ENCODE data around the gene DCUN1D5.

The DCUN1D5 gene

DNA sequence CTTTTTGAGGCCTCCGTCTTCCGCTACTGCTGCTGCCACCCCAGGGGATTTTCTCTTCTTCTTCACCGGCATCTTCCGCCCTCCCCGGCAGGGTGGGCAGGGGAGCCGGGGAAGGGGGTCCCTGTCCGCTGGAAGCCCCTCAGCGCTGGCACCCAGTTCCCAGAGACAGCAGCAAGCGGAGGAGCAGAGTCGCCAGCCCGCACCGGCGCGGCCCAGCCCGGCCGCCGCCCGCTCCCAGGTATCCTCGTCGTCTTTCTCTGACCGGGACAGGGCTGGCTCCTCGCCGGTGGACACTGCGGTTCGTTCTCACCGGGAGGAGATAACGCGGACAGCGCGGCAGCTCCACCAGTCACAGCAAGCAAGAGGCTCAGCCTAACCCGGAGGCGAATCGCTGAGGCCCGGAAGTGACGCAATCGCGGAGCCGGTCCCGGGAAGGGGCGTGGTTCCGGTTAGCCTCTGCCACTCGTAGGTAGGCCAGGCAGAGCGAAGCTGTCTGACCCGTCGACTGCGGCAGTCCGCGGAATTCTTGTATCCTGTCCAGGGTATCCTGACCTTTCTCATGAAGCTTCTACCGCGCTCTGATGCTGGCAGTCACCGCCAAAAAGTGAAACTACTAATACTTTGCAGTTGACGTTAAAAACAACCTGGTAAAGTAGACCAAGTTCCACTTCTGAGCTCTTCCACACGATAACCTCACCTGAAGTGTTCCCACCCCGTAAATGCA is at the start of gene DCUN1D5:
Gene DCUN1D5, minus strand, starts transcription at position 360 of the 724 bp plus-strand sequence. Its CDS starts 288 bp downstream, at position 72.
- in situ Hi-C loops (cut with HindIII; ENCODE audit: low pct_unique_long_range_greater_than_20kb, low sequenced_read_pairs), result no loop called here
- DNase-seq (ENCODE audit: low read depth in 1 of 2, low spot score in 1 of 2), result peak; percentile 95 to 98
- TF ChIP-seq JUND (IDR thresholded peaks at IDR 0.05; ENCODE audit: low read depth), result no peak

DNA sequence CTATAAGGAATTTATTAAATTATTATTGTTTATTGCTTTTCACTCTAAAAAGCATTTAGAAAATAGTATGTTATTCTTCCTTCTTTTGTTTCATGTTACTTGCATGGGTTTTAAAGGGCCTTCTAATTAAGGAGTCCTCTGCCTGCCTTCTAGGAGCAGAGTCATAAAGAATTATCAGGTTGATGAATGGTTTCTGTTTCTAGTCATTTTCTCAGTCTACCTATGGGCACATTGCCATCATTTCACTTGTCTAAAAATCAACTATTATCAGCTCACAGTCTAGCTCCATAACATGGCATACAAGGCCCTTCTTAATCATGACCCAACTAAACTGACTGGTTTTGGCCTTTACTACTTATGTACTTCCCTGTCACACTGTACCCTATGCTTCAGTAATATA is 33.5 kb upstream of the DCUN1D5 start:
- DNase-seq (ENCODE audit: low read depth in 1 of 2, low spot score in 1 of 2), result no peak
- in situ Hi-C loops (cut with HindIII; ENCODE audit: low pct_unique_long_range_greater_than_20kb, low sequenced_read_pairs), result no loop called here
- no peak for TF ChIP-seq JUND (IDR thresholded peaks at IDR 0.05; ENCODE audit: low read depth)

- no peak for DNase-seq (ENCODE audit: low read depth in 1 of 2, low spot score in 1 of 2)
- in situ Hi-C loops (cut with HindIII; ENCODE audit: low pct_unique_long_range_greater_than_20kb, low sequenced_read_pairs), result no loop called here
- no peak for TF ChIP-seq JUND (IDR thresholded peaks at IDR 0.05; ENCODE audit: low read depth)
Measured at GRCh38 chr11:103114836-103115235, 22.9 kb upstream of the DCUN1D5 start.

DNA sequence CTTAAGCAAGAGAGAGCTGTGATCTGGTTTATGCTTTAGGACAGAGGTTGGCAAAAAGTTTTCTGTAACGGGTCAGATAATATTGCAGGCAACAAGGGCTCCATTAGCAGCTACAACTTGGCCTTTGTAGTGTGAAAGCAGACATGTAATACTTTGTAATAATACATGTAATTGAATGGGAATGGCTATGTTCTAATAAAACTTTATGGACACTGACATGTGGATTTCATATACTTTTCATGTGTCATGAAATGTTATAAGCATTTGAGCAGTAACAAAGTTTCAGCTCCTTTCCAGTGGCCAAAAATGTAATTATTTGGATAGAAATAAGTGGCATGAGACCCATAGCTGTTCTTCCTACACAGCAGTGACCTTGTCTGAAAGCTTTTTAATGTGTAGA is 20.4 kb upstream of the DCUN1D5 start:
- TF ChIP-seq JUND (IDR thresholded peaks at IDR 0.05; ENCODE audit: low read depth), result no peak
- in situ Hi-C loops (cut with HindIII; ENCODE audit: low pct_unique_long_range_greater_than_20kb, low sequenced_read_pairs), result no loop called here
- no peak for DNase-seq (ENCODE audit: low read depth in 1 of 2, low spot score in 1 of 2)

GRCh38 chr11:103111400-103111799 is 19.4 kb upstream of the DCUN1D5 start:
- no peak for TF ChIP-seq JUND (IDR thresholded peaks at IDR 0.05; ENCODE audit: low read depth)
- no peak for DNase-seq (ENCODE audit: low read depth in 1 of 2, low spot score in 1 of 2)
- in situ Hi-C loops (cut with HindIII; ENCODE audit: low pct_unique_long_range_greater_than_20kb, low sequenced_read_pairs), result no loop called here

- TF ChIP-seq JUND (IDR thresholded peaks at IDR 0.05; ENCODE audit: low read depth), result no peak
- peak in 1 of 2 experiments; percentile 39 for DNase-seq (ENCODE audit: low read depth in 1 of 2, low spot score in 1 of 2)
- in situ Hi-C loops (cut with HindIII; ENCODE audit: low pct_unique_long_range_greater_than_20kb, low sequenced_read_pairs), result no loop called here
Measured at GRCh38 chr11:103110391-103110790, 18.4 kb upstream of the DCUN1D5 start.

GRCh38 chr11:103109818-103110388 is 17.9 kb upstream of the DCUN1D5 start:
- TF ChIP-seq JUND (IDR thresholded peaks at IDR 0.05; ENCODE audit: low read depth), result no peak
- in situ Hi-C loops (cut with HindIII; ENCODE audit: low pct_unique_long_range_greater_than_20kb, low sequenced_read_pairs), result no loop called here
- no peak for DNase-seq (ENCODE audit: low read depth in 1 of 2, low spot score in 1 of 2)

DNA sequence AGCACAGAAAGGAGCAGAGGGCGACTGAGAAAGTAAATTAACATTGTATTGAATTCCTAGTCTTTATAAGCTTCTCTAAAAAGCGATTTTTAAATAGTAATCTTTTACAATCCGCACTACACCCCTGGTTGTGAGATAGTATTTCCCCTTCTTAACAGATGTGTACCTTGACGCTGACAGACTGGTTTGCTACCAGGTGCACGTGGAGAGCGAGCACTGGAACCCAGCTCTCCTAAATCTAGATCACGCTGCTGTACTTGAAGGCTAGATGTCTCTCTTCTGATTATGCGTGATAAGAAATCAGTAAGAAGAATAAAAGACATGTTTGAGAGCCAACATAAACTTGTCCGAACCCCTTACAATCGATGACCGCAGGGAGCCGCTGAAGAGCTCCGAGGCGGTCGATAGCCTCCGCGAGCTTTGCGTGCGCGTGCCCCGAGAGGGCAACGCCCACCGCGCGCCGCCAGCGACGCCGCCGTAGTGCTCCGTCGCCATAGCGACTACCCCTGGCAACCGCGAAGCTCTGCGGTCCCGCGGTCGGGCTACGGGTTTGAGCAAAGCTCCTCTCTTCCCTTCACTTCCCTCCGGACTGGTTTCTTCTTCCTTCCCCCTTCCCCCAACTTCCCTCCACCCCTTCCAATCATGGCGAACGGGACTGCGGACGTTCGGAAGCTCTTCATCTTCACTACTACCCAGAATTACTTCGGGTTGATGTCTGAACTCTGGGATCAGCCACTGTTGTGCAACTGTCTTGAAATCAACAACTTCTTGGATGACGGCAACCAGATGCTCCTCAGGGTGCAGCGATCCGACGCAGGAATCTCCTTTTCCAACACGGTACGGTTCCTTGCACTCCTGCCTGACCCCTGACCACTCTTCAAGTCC is 17.2 kb upstream of the DCUN1D5 start, which contains the start of gene DYNC2H1:
Gene DYNC2H1, plus strand, starts transcription at position 494 of the 885 bp plus-strand sequence. Its CDS starts 149 bp downstream, at position 643.
- peak; percentile 85 to 96 for DNase-seq (ENCODE audit: low read depth in 1 of 2, low spot score in 1 of 2)

DNA sequence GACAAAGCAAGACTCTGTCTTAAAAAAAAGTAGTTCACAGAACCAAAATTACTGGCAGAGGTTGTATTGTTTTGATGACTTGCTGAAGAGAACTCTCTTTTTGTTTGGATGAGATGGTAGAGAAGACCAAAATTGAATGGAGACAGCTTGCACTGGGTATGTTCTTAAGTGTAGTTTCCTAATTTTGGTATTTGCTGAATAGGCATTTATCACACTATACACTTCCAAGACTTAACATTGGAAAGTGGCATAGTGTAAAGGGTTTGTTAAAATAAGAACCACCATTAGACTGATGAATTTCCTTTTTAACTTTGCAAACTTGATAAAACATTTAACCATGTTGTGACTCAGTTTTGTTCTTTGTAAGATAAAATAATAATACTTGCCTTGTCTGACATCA is 5.3 kb upstream of the DCUN1D5 start:
- DNase-seq (ENCODE audit: low read depth in 1 of 2, low spot score in 1 of 2), result no peak
- in situ Hi-C loops (cut with HindIII; ENCODE audit: low pct_unique_long_range_greater_than_20kb, low sequenced_read_pairs), result no loop called here
- no peak for TF ChIP-seq JUND (IDR thresholded peaks at IDR 0.05; ENCODE audit: low read depth)

More for the DNA sequence above, 17.2 kb upstream of the DCUN1D5 start, which contains the start of gene DYNC2H1:
- in situ Hi-C loops (cut with HindIII; ENCODE audit: low pct_unique_long_range_greater_than_20kb, low sequenced_read_pairs), result no loop called here
- no peak for TF ChIP-seq JUND (IDR thresholded peaks at IDR 0.05; ENCODE audit: low read depth)

GRCh38 chr11:103091064-103091800 is 728 bp downstream of the DCUN1D5 start:
- TF ChIP-seq JUND (IDR thresholded peaks at IDR 0.05; ENCODE audit: low read depth), result no peak
- in situ Hi-C loops (cut with HindIII; ENCODE audit: low pct_unique_long_range_greater_than_20kb, low sequenced_read_pairs), result no loop called here
- DNase-seq (ENCODE audit: low read depth in 1 of 2, low spot score in 1 of 2), result peak in 1 of 2 experiments; percentile 58

DNA sequence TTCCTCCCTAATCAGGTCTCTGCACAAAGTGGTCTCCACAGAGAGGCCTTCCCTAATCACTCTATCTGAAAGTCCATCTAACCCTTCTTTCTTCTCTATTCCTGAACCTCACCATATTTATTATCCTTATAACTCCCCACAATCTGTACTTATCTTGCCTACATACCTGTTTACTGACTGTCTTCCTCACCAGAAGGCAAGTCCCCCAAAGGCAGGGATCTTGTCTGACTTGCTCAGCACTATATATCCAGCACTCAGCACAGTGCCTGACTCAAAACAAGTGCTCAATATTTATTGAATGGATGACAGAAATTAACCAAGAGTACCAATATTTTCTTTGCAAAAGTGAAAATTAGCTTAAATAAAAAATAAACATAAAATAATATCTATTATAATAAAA is 5.5 kb downstream of the DCUN1D5 start:
- in situ Hi-C loops (cut with HindIII; ENCODE audit: low pct_unique_long_range_greater_than_20kb, low sequenced_read_pairs), result no loop called here
- DNase-seq (ENCODE audit: low read depth in 1 of 2, low spot score in 1 of 2), result no peak
- no peak for TF ChIP-seq JUND (IDR thresholded peaks at IDR 0.05; ENCODE audit: low read depth)

DNA sequence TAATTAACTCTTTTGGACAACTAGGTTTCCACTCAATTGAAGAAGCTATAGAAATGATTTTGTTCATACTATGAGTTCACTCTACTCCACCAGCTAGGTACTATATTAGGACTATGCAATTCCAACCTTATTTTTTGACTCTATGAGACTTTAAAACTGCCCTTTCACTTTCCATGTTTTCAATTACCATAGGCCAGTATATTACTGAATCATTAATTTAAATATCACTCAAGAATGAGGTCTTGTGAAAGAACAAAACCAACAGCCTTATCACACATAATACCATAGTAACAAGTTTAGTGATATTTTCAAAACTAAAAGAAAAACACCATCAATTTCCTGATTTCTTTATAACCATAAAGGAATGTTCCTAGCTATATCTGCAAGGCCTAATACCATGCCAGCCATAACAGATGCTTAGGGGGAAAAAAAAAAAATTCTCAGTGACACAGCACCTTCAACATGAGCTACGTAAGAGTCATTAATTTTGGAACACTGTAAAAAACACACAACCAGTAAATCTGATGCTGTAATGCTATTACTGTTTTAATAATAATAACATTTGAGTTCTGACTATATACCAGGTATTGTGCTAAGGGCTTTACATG is 6.1 kb downstream of the DCUN1D5 start:
- TF ChIP-seq JUND (IDR thresholded peaks at IDR 0.05; ENCODE audit: low read depth), result no peak
- DNase-seq (ENCODE audit: low read depth in 1 of 2, low spot score in 1 of 2), result no peak
- in situ Hi-C loops (cut with HindIII; ENCODE audit: low pct_unique_long_range_greater_than_20kb, low sequenced_read_pairs), result no loop called here

All from T47D (cell line).